SK-N-SH (cell line): ENCODE measurements around the gene CLDN3. TPM values are rescaled to one million over a fixed set of nuclear protein-coding genes. Genes with fewer than 3 reads are reported as not detected.

Experiments
- CTCF ChIA-PET: fragments of 300-600, 350-600 bp; formaldehyde crosslinking; extraction: SDS; loops from one replicate; lab custom pipeline; 2021; lab: Yijun Ruan, JAX
- POLR2A ChIA-PET: fragments of 350-600 bp; sonication (Branson Sonifier 250); formaldehyde crosslinking; extraction: SDS; loops from one replicate; lab custom pipeline; 2020; ENCODE audit warnings: antibody characterized with exemption, inconsistent platforms; lab: Yijun Ruan, JAX
- DNase-seq: peaks from one replicate; pipeline ENCODE4 v3.0.0; 2012
- H2AFZ ChIP-seq: fragments of 200-600 bp; sonication (generic); 2 replicates; pipeline ENCODE4 v1.8.1; 2016; ENCODE audit warnings: antibody characterized with exemption, mild to moderate bottlenecking, low read depth
- H3F3A ChIP-seq: fragments of 200-600 bp; sonication (generic); replicated peaks from 2 replicates; pipeline ENCODE3; 2016; ENCODE audit warnings: antibody characterized with exemption, mild to moderate bottlenecking; ENCODE audit not compliant: insufficient read depth
- H3K27ac ChIP-seq, 2 experiments: fragments of 200-500 bp in 1 of 2; fragments of 200-600 bp in 1 of 2; sonication (Bioruptor generic) in 1 of 2; sonication (generic), shearing (Covaris generic) in 1 of 2; 2 replicates each; pipeline versions ENCODE4 v1.5.1 to v1.6.1; 2014 to 2016; ENCODE audit warnings: low read depth in 2 of 2, inconsistent platforms in 1 of 2, low read length in 1 of 2, mild to moderate bottlenecking in 1 of 2, mixed read lengths in 1 of 2
- H3K27me3 ChIP-seq: fragments of 200-600 bp; sonication (generic), shearing (Covaris generic); 2 replicates; pipeline ENCODE4 v1.6.1; 2016; ENCODE audit warnings: mixed run types; ENCODE audit not compliant: insufficient read depth
- H3K36me3 ChIP-seq, 2 experiments: fragments of 200-500 bp in 1 of 2; fragments of 200-600 bp in 1 of 2; sonication (Bioruptor generic) in 1 of 2; sonication (generic) in 1 of 2; replicated peaks in 1 of 2; 2 replicates each; pipeline versions ENCODE3 to v1.5.1; 2014 to 2016; ENCODE audit warnings: low read length in 1 of 2, mild to moderate bottlenecking in 1 of 2; ENCODE audit not compliant: insufficient read depth in 2 of 2, control insufficient read depth in 1 of 2
- H3K4me1 ChIP-seq, 2 experiments: fragments of 200-500 bp in 1 of 2; fragments of 200-600 bp in 1 of 2; sonication (Bioruptor generic) in 1 of 2; sonication (generic), shearing (Covaris generic) in 1 of 2; 2 replicates each; pipeline versions ENCODE4 v1.5.1 to v1.6.1; 2014 to 2016; ENCODE audit warnings: low read depth in 1 of 2, low read length in 1 of 2, mixed run types in 1 of 2; ENCODE audit not compliant: insufficient read depth in 2 of 2, control insufficient read depth in 1 of 2
- H3K4me2 ChIP-seq: fragments of 200-600 bp; sonication (generic), shearing (Covaris generic); 2 replicates; pipeline ENCODE4 v1.6.1; 2017; ENCODE audit warnings: mixed run types
- H3K4me3 ChIP-seq, 2 experiments: fragments of 200-500 bp in 1 of 2; fragments of 200-600 bp in 1 of 2; sonication (Bioruptor generic) in 1 of 2; sonication (generic), shearing (Covaris generic) in 1 of 2; 2 replicates each; pipeline versions ENCODE4 v1.5.1 to v1.8.1; 2014 to 2016; ENCODE audit warnings: low read depth in 2 of 2, inconsistent platforms in 1 of 2, low read length in 1 of 2, mild to moderate bottlenecking in 1 of 2, mixed read lengths in 1 of 2, moderate library complexity in 1 of 2
- H3K79me2 ChIP-seq: fragments of 200-600 bp; sonication (generic); 2 replicates; pipeline ENCODE4 v1.8.1; 2017; ENCODE audit warnings: mild to moderate bottlenecking; ENCODE audit not compliant: insufficient read depth
- H3K9ac ChIP-seq: fragments of 200-600 bp; sonication (generic); 2 replicates; pipeline ENCODE4 v1.6.1; 2017; ENCODE audit warnings: mixed run types
- H3K9me2 ChIP-seq: fragments of 200-600 bp; sonication (generic); 2 replicates; pipeline ENCODE4 v1.6.1; 2017; ENCODE audit warnings: mixed run types
- H3K9me3 ChIP-seq: fragments of 200-600 bp; sonication (generic); 2 replicates; pipeline ENCODE4 v1.6.1; 2017; ENCODE audit warnings: mixed run types, mild to moderate bottlenecking, moderate library complexity
- H4K20me1 ChIP-seq: fragments of 200-600 bp; sonication (generic); 2 replicates; pipeline ENCODE4 v1.6.1; 2017; ENCODE audit warnings: mild to moderate bottlenecking, mixed run types; ENCODE audit not compliant: insufficient read depth
- ELF1 ChIP-seq: IDR thresholded peaks from 2 replicates; pipeline ENCODE4 v1.4.0; 2012
- IRF3 ChIP-seq: fragments of 150-350 bp; IDR thresholded peaks from 2 replicates; pipeline ENCODE4 v1.6.1; 2016; ENCODE audit warnings: mild to moderate bottlenecking, low read depth, low read length
- MEF2A ChIP-seq: IDR thresholded peaks from 2 replicates; pipeline ENCODE4 v1.4.0; 2012; ENCODE audit warnings: low read depth, borderline replicate concordance
- NRF1 ChIP-seq: IDR thresholded peaks from 2 replicates; pipeline ENCODE4 v1.6.1; 2012; ENCODE audit warnings: low read depth, mild to moderate bottlenecking, low read length
- PBX3 ChIP-seq: IDR thresholded peaks from 2 replicates; pipeline ENCODE4; 2012
- RAD21 ChIP-seq: IDR thresholded peaks from 2 replicates; pipeline ENCODE4 v1.6.1; 2012; ENCODE audit warnings: mild to moderate bottlenecking, low read length
- RCOR1 ChIP-seq: fragments of 150-350 bp; IDR thresholded peaks from 2 replicates; pipeline ENCODE4 v1.6.1; 2017; ENCODE audit warnings: antibody characterized with exemption, low read length
- REST ChIP-seq: IDR thresholded peaks from 2 replicates; pipeline ENCODE4 v1.6.1; 2012; ENCODE audit warnings: mild to moderate bottlenecking, low read depth, low read length, moderate library complexity
- SIN3A ChIP-seq: IDR thresholded peaks from 2 replicates; pipeline ENCODE4 v1.6.1; 2012; ENCODE audit warnings: low read depth, mild to moderate bottlenecking, low read length, moderate library complexity, borderline replicate concordance
- TEAD4 ChIP-seq: IDR thresholded peaks from 2 replicates; pipeline ENCODE4 v1.4.0; 2012; ENCODE audit warnings: mild to moderate bottlenecking, borderline replicate concordance; ENCODE audit not compliant: insufficient read depth
- USF2 ChIP-seq: fragments of 150-350 bp; IDR thresholded peaks from 2 replicates; pipeline ENCODE4 v1.6.1; 2017; ENCODE audit warnings: antibody characterized with exemption, low read length, low read depth, borderline replicate concordance
- WGBS: methylation state at CpG from one replicate; pipeline ENCODE4 v1.1.6; 2017; ENCODE audit warnings: low lambda C conversion rate; 5-methylcytosine and 5-hydroxymethylcytosine counted together
- polyA plus RNA-seq, 3 experiments: library from polyadenylated mRNA; depleted of rRNA; stranded (reverse); fragments of >200 nt; gene quantifications; 2 replicates each; pipeline ENCODE4 v1.2.3, GENCODE V29; 2012

The CLDN3 gene
- polyA plus RNA-seq, 1 of the 3 experiments (the other 2 are of a cell fraction): 0.08 TPM

GRCh38 chr7:73773700-73774517 lies 3.8 kb upstream of the CLDN3 start:
- H3K4me3 ChIP-seq: no peak overlapping the region
- H3K9me2 ChIP-seq: no peaks in the 10 kb centered on the region
- H3K9ac ChIP-seq: no peak overlapping the region
- H3K9me3 ChIP-seq: no peaks in the 10 kb centered on the region
- 91% methylated on average over 6 of the region's 6 CpGs for WGBS
- H2AFZ ChIP-seq: no peak overlapping the region
- H3K4me2 ChIP-seq: no peak overlapping the region
- no peaks in the 10 kb centered on the region for H4K20me1 ChIP-seq
- ChIA-PET POLR2A (interaction anchor here (0.7 kb wide), 1 partner anchor 315 kb away, joined by 3 read pairs; no protein-coding TSS in a partner anchor), CTCF (interaction anchor here (1.0 to 1.3 kb wide), 3 partner anchors 40 to 167 kb away, joined by 3 read pairs; no protein-coding TSS in a partner anchor)
- no peaks in the 10 kb centered on the region for H3K79me2 ChIP-seq
- no peaks in the 10 kb centered on the region for H3F3A ChIP-seq
- TF ChIP-seq MEF2A (no peak), REST (no peak), RCOR1 (no peak), USF2 (no peak), NRF1 (no peak), PBX3 (no peak), SIN3A (no peak), TEAD4 (no peak), ELF1 (no peak), IRF3 (no peak), RAD21 (no peak)
- DNase-seq: no peak
- H3K4me1 ChIP-seq: peaks cover 0 to 6% of the 10 kb centered on the region in 2 experiments; a peak in 1 of 4 replicates
- H3K27ac ChIP-seq: no peak overlapping the region
- H3K27me3 ChIP-seq: no peaks in the 10 kb centered on the region
- no peaks in the 10 kb centered on the region for H3K36me3 ChIP-seq
